ENCODE results near the gene XPNPEP1.

DNA sequence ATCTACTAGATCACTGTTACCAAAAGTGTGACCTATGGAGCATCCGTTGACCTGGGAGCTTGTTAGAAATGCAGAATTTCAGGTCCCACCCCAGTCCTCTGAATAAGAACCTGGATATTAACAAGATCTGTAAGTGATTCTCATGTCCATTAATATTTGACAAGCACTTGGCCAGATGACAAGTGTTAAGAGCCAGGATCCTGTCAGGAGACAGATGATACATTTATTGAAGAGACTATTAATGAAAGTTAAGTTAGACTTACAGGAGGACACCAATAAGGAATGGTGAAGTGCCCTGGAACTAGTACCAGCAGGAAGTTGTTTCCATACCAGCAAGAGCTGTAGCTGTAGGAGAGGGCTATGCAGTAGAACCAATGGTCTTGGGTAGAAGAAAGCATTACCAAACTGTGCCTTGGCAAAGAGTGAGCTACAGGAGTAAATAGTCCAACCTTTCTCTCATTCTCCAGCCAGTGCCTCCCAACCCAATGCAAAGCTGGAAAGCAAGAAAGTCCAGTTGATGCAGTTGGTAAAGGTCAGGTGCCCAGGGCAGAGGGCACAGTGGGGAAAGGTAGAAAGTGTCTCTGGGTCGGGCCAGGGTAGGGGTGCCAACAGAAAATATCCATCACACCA lies 49.2 kb upstream of the XPNPEP1 start:
- TF ChIP-seq, protein P1, sequence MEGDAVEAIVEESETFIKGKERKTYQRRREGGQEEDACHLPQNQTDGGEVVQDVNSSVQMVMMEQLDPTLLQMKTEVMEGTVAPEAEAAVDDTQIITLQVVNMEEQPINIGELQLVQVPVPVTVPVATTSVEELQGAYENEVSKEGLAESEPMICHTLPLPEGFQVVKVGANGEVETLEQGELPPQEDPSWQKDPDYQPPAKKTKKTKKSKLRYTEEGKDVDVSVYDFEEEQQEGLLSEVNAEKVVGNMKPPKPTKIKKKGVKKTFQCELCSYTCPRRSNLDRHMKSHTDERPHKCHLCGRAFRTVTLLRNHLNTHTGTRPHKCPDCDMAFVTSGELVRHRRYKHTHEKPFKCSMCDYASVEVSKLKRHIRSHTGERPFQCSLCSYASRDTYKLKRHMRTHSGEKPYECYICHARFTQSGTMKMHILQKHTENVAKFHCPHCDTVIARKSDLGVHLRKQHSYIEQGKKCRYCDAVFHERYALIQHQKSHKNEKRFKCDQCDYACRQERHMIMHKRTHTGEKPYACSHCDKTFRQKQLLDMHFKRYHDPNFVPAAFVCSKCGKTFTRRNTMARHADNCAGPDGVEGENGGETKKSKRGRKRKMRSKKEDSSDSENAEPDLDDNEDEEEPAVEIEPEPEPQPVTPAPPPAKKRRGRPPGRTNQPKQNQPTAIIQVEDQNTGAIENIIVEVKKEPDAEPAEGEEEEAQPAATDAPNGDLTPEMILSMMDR (IDR thresholded peaks at IDR 0.05; ENCODE audit: low read depth, low read length, poor library complexity, severe bottlenecking), result no peak
- TF ChIP-seq EZH2phosphoT487 (IDR thresholded peaks at IDR 0.05; ENCODE audit: borderline replicate concordance, low read length), result no peak

Measured in DOHH2 (cell line).